Left ventricle myocardium inferior (tissue), 1 donor: ENCODE data around the gene PPP2R2B. TPM values are rescaled to one million over a fixed set of nuclear protein-coding genes. Genes with fewer than 3 reads are reported as not detected.

Experiments
- DNase-seq: peaks from one replicate; pipeline ENCODE4 v3.0.0-alpha.2; 2020
- H3K27ac ChIP-seq: fragments of 200-600 bp; replicated peaks from 2 replicates; pipeline ENCODE4 v1.8.0; 2021
- H3K27me3 ChIP-seq: fragments of 200-600 bp; 2 replicates; pipeline ENCODE4 v1.8.0; 2021; ENCODE audit warnings: low read depth
- H3K36me3 ChIP-seq: fragments of 200-600 bp; 2 replicates; pipeline ENCODE4 v1.8.0; 2021
- H3K4me1 ChIP-seq: fragments of 200-600 bp; 2 replicates; pipeline ENCODE4 v1.8.0; 2021
- H3K4me3 ChIP-seq: fragments of 200-600 bp; 2 replicates; pipeline ENCODE4 v1.8.0; 2021; ENCODE audit warnings: mild to moderate bottlenecking, moderate library complexity
- H3K9me3 ChIP-seq: fragments of 200-600 bp; replicated peaks from 2 replicates; pipeline ENCODE4 v1.8.0; 2021
- intact Hi-C: fragments of 100-400 bp; cut with micrococcal nuclease; formaldehyde crosslinking; loops from one replicate; pipeline ENCODE4 v1.11.0; 2022
- total RNA-seq: library from RNA; stranded (reverse); fragmentation: NEBNext Ultra II Directional; extraction: Animal tissue kit (Norgen Biotek cat#: 25700); gene quantifications from one replicate; pipeline ENCODE4 v1.2.1, GENCODE V29; 2021
- TF ChIP-seq, protein P1 (sequence below): fragments of 200-600 bp; IDR thresholded peaks from 2 replicates; pipeline ENCODE4 v1.8.0; 2021; ENCODE audit warnings: antibody characterized with exemption, mild to moderate bottlenecking, borderline replicate concordance
- donor health status: DM: no; HTN: yes; CAD: no; lungs with severe emphysema.

Gene PPP2R2B
- total RNA-seq, 1 donor from 2014 or later: 0.11 TPM

GRCh38 chr5:146586752-146587151 is 291.8 kb downstream of the PPP2R2B start:
- TF ChIP-seq, protein P1, sequence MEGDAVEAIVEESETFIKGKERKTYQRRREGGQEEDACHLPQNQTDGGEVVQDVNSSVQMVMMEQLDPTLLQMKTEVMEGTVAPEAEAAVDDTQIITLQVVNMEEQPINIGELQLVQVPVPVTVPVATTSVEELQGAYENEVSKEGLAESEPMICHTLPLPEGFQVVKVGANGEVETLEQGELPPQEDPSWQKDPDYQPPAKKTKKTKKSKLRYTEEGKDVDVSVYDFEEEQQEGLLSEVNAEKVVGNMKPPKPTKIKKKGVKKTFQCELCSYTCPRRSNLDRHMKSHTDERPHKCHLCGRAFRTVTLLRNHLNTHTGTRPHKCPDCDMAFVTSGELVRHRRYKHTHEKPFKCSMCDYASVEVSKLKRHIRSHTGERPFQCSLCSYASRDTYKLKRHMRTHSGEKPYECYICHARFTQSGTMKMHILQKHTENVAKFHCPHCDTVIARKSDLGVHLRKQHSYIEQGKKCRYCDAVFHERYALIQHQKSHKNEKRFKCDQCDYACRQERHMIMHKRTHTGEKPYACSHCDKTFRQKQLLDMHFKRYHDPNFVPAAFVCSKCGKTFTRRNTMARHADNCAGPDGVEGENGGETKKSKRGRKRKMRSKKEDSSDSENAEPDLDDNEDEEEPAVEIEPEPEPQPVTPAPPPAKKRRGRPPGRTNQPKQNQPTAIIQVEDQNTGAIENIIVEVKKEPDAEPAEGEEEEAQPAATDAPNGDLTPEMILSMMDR: no peak
- no peak for DNase-seq
- H3K4me3 ChIP-seq: no peak overlapping the region
- intact Hi-C loops: no loop called here
- peaks cover 20% of the 10 kb centered on the region for H3K27me3 ChIP-seq
- H3K36me3 ChIP-seq: no peaks in the 10 kb centered on the region
- H3K27ac ChIP-seq: no peak overlapping the region
- H3K4me1 ChIP-seq: no peaks in the 10 kb centered on the region
- no peaks in the 10 kb centered on the region for H3K9me3 ChIP-seq

GRCh38 chr5:146584750-146585149 is 293.8 kb downstream of the PPP2R2B start:
- TF ChIP-seq, protein P1: no peak
- H3K4me3 ChIP-seq: no peak overlapping the region
- intact Hi-C loops: no loop called here
- H3K4me1 ChIP-seq: no peaks in the 10 kb centered on the region
- no peak for DNase-seq
- H3K27ac ChIP-seq: no peak overlapping the region
- H3K9me3 ChIP-seq: no peaks in the 10 kb centered on the region
- H3K36me3 ChIP-seq: no peaks in the 10 kb centered on the region
- peaks cover 20% of the 10 kb centered on the region for H3K27me3 ChIP-seq

DNA sequence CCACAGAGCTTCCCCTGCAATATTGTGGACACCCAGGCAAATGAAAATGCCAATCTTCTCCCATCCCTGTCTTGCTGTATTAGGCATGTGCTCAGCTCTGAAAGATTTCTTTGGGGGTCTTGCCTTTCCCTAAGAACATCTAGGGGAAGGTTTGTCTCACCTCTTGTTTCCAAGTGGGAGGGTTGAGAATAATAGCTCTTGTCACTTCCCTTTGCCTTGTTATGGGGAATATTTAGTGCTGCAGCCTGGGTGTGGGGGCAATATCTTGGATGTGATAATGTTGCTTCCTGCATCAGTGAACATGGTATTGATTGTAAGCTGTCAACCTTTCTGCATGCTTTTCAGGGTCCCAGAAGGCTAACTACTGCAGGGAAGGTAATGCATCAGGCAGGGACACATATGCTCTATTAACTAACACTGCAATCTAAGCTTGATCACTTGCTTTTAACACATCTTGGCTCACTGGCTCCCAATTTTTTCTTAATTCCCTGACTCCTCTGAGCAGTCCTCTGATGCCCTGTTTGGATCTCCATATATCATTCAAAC is 296.4 kb downstream of the PPP2R2B start:
- no peaks in the 10 kb centered on the region for H3K36me3 ChIP-seq
- TF ChIP-seq, protein P1: no peak
- no peak overlapping the region for H3K4me3 ChIP-seq
- H3K4me1 ChIP-seq: no peaks in the 10 kb centered on the region
- H3K27me3 ChIP-seq: peaks cover 20% of the 10 kb centered on the region
- intact Hi-C loops: no loop called here
- DNase-seq: no peak
- no peak overlapping the region for H3K27ac ChIP-seq
- no peaks in the 10 kb centered on the region for H3K9me3 ChIP-seq

DNA sequence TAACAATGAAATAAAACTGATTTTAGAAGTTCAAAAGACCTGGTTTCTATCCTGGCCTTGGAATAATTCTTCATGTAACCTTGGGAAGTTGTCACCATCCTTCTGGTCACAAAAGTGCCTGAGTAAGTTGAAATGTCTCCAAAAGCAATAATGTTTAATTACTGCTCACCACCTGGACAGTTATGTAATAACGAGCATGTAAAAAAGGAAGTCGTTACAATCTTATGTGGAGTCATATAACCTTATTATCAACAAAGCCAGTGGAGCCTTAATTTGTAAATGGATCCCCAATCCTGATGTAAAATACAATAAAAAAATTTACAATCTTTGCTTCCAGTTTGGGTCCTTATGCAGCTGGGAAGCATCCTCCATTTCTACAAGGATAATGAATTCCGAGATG is 298.3 kb downstream of the PPP2R2B start:
- DNase-seq: no peak
- TF ChIP-seq, protein P1: no peak
- Histone ChIP-seq H3K4me1 (no peaks in the 10 kb centered on the region), H3K36me3 (no peaks in the 10 kb centered on the region), H3K27me3 (peaks cover 20% of the 10 kb centered on the region), H3K4me3 (no peak overlapping the region), H3K27ac (no peak overlapping the region), H3K9me3 (peaks cover 9% of the 10 kb centered on the region)
- intact Hi-C loops: no loop called here

- no peaks in the 10 kb centered on the region for H3K4me1 ChIP-seq
- no peak for DNase-seq
- H3K27me3 ChIP-seq: no peaks in the 10 kb centered on the region
- H3K4me3 ChIP-seq: no peak overlapping the region
- peaks cover 11% of the 10 kb centered on the region for H3K9me3 ChIP-seq
- intact Hi-C loops: no loop called here
- no peaks in the 10 kb centered on the region for H3K36me3 ChIP-seq
- TF ChIP-seq, protein P1: no peak
- H3K27ac ChIP-seq: no peak overlapping the region
Measured at GRCh38 chr5:146574713-146575112, 303.8 kb downstream of the PPP2R2B start.
